ENCODE results near the gene VEPH1. TPM values are rescaled to one million over a fixed set of nuclear protein-coding genes. Genes with fewer than 3 reads are reported as not detected.

The VEPH1 gene
- total RNA-seq, 1 experiment from 2014 or later = 2.4 TPM

DNA sequence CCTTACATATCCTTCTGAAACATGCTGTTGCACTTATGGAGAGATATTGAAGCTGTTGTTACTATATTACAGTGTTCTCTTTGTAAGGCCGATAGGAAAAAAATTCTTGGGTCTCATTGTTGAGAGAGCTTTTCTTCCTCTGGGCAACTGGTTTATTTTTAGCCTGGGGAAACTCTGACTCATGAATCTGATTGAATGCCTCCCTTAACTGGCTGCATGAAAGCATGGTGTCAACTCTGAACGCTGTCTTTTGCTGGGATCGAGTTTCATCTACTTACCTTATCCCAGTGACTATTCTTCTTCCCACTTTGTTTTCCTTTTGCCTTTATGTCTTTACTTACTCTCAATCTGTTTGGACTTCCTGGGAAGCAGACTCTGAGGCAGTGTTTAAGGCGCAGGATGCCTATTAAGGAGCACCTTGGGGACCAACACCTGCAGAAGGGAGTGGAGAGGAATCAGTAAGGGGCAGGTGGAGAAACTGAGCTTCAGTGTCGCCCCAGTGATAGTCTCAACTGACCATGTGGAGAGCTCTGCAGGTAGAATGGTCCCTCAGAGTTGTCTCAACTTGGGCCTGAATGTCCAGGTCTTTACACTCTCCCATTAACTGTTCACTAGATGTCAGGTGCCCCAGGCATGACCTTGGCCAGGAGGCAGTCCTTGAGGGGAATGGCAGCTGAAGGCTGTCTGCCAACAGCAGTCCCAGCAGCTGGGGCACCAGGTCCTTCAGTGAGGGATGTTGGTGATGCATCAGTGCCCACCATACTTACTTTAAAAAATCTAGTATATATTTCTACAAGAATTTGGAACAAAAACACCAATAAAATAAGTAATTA lies 254.4 kb downstream of the VEPH1 start:
- Mint-ChIP-seq H3K9me3 (ENCODE audit: unreplicated experiment) (peaks cover 9% of the 10 kb centered on the region), H3K4me1 (ENCODE audit: insufficient read depth, unreplicated experiment) (peaks cover 6% of the 10 kb centered on the region), H3K36me3 (ENCODE audit: insufficient read depth, unreplicated experiment) (no peaks in the 10 kb centered on the region), H3K27ac (ENCODE audit: low read depth, unreplicated experiment) (no peak overlapping the region), H3K4me3 (ENCODE audit: unreplicated experiment) (no peak overlapping the region), H3K27me3 (ENCODE audit: insufficient read depth, unreplicated experiment) (no peaks in the 10 kb centered on the region)
- ChIA-PET CTCF (interaction anchor here (0.8 kb wide), 1 partner anchor 9 kb away, joined by 3 read pairs; no protein-coding TSS in a partner anchor), POLR2A (interaction anchor here (0.9 to 1.1 kb wide), 2 partner anchors 9 to 29 kb away, joined by 3 to 4 read pairs; no protein-coding TSS in a partner anchor)
- no TSS peak for BruUV-seq (replicated peaks)
- peak; percentile 81 for DNase-seq (ENCODE audit: unreplicated experiment)
- TF ChIP-seq, protein P1, sequence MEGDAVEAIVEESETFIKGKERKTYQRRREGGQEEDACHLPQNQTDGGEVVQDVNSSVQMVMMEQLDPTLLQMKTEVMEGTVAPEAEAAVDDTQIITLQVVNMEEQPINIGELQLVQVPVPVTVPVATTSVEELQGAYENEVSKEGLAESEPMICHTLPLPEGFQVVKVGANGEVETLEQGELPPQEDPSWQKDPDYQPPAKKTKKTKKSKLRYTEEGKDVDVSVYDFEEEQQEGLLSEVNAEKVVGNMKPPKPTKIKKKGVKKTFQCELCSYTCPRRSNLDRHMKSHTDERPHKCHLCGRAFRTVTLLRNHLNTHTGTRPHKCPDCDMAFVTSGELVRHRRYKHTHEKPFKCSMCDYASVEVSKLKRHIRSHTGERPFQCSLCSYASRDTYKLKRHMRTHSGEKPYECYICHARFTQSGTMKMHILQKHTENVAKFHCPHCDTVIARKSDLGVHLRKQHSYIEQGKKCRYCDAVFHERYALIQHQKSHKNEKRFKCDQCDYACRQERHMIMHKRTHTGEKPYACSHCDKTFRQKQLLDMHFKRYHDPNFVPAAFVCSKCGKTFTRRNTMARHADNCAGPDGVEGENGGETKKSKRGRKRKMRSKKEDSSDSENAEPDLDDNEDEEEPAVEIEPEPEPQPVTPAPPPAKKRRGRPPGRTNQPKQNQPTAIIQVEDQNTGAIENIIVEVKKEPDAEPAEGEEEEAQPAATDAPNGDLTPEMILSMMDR (IDR thresholded peaks at IDR 0.05; ENCODE audit: unreplicated experiment) = no peak
- intact Hi-C loops (cut with micrococcal nuclease) = loop anchor here (10.0 kb wide), 1 partner anchor 106 kb away; no protein-coding TSS in a partner anchor

DNA sequence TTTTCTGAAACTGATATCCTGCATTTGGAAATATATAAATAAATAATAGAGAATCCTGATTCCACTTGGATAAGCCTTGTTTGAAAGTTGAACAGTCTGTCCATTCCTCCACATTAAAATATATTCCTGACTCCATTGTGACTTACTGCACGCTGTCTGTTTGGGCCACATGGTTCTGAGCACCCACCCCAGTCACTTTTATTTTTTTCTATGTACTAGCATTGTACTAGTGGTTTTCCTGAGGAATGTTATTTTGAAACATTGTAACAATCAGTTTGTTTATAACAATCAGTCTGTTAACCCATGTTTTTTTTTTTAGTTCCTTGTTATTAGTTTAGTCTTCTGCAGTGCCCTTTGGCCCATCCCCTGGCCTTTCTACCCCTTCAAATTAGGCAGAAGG lies 255.8 kb downstream of the VEPH1 start:
- H3K4me3 Mint-ChIP-seq (ENCODE audit: unreplicated experiment) = no peak overlapping the region
- no peak for DNase-seq (ENCODE audit: unreplicated experiment)

DNA sequence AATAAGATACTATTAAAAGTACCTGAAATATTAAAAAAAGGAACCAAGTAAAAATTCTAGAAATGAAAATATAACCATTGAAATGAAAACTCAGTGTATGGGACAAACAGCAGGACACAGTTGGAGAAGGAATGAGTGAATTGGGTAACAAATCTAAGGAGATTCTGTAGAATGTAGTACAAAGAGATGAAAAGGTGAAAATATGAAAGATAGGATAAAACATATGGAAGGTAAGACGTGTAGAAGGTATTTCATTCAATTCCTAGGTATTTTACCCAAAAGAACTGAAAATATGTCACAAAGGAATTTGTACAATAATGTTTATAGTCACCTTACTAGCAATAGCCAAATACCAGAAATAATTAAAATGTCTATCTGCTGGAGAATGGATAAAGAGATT lies 260.4 kb downstream of the VEPH1 start:
- TF ChIP-seq, protein P1 (IDR thresholded peaks at IDR 0.05; ENCODE audit: unreplicated experiment) = no peak
- ChIA-PET CTCF (no interaction called here), POLR2A (no interaction called here)
- H3K36me3 Mint-ChIP-seq (ENCODE audit: insufficient read depth, unreplicated experiment) = no peaks in the 10 kb centered on the region
- intact Hi-C loops (cut with micrococcal nuclease) = loop anchor here (10.0 kb wide), 1 partner anchor 112 kb away; no protein-coding TSS in a partner anchor
- peaks cover 5% of the 10 kb centered on the region for H3K4me1 Mint-ChIP-seq (ENCODE audit: insufficient read depth, unreplicated experiment)
- H3K27ac Mint-ChIP-seq (ENCODE audit: low read depth, unreplicated experiment) = no peak overlapping the region
- BruUV-seq (replicated peaks) = no TSS peak
- H3K27me3 Mint-ChIP-seq (ENCODE audit: insufficient read depth, unreplicated experiment) = no peaks in the 10 kb centered on the region
- no peak for DNase-seq (ENCODE audit: unreplicated experiment)
- H3K9me3 Mint-ChIP-seq (ENCODE audit: unreplicated experiment) = no peaks in the 10 kb centered on the region
- no peak overlapping the region for H3K4me3 Mint-ChIP-seq (ENCODE audit: unreplicated experiment)

More for the DNA sequence above, 255.8 kb downstream of the VEPH1 start:
- Mint-ChIP-seq H3K4me1 (ENCODE audit: insufficient read depth, unreplicated experiment) (peaks cover 6% of the 10 kb centered on the region), H3K9me3 (ENCODE audit: unreplicated experiment) (peaks cover 9% of the 10 kb centered on the region), H3K36me3 (ENCODE audit: insufficient read depth, unreplicated experiment) (no peaks in the 10 kb centered on the region), H3K27ac (ENCODE audit: low read depth, unreplicated experiment) (no peak overlapping the region), H3K27me3 (ENCODE audit: insufficient read depth, unreplicated experiment) (no peaks in the 10 kb centered on the region)
- intact Hi-C loops (cut with micrococcal nuclease) = loop anchor here (10.0 kb wide), 1 partner anchor 107 kb away; no protein-coding TSS in a partner anchor
- POLR2A ChIA-PET = no interaction called here
- no TSS peak for BruUV-seq (replicated peaks)
- CTCF ChIA-PET = interaction anchor here (0.6 kb wide), 2 partner anchors 22 to 109 kb away, joined by 3 read pairs; no protein-coding TSS in a partner anchor
- TF ChIP-seq, protein P1 (IDR thresholded peaks at IDR 0.05; ENCODE audit: unreplicated experiment) = no peak

DNA sequence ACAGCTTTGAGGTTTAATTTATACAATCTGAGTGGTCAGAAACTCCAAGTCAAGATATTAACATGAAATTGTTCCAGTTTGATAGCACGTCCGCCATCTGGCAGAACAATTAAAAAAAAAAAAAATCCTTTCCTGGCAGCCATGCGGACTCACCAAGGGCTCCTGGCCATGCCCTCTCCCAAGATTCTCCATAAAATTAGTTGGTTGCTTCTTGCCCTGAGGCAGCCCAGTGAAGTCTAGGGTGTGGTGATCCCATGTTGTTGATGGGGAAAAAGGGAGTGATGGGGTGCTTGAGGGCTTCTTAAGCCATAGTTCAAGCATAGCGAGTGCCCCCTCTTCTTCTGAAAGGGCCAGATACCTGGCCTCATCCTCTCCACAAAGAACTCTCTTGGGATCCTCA lies 261.6 kb downstream of the VEPH1 start:
- Mint-ChIP-seq H3K27me3 (ENCODE audit: insufficient read depth, unreplicated experiment) (no peaks in the 10 kb centered on the region), H3K36me3 (ENCODE audit: insufficient read depth, unreplicated experiment) (no peaks in the 10 kb centered on the region), H3K4me3 (ENCODE audit: unreplicated experiment) (no peak overlapping the region), H3K27ac (ENCODE audit: low read depth, unreplicated experiment) (no peak overlapping the region), H3K9me3 (ENCODE audit: unreplicated experiment) (no peaks in the 10 kb centered on the region), H3K4me1 (ENCODE audit: insufficient read depth, unreplicated experiment) (peaks cover 5% of the 10 kb centered on the region)
- TF ChIP-seq, protein P1 (IDR thresholded peaks at IDR 0.05; ENCODE audit: unreplicated experiment) = no peak
- intact Hi-C loops (cut with micrococcal nuclease) = loop anchor here (10.0 kb wide), 1 partner anchor 113 kb away; no protein-coding TSS in a partner anchor
- POLR2A ChIA-PET = no interaction called here
- BruUV-seq (replicated peaks) = no TSS peak
- CTCF ChIA-PET = interaction anchor here (0.6 to 1.2 kb wide), 4 partner anchors 9 to 252 kb away, joined by 3 to 5 read pairs (median 4); no protein-coding TSS in a partner anchor
- no peak for DNase-seq (ENCODE audit: unreplicated experiment)
